Parathyroid adenoma (tissue), 2 donors: ENCODE data around the gene ITPR2.

ENCODE experiments used
- H2AFZ ChIP-seq: fragments of 300-600 bp; sonication (generic); one replicate; pipeline ENCODE4 v1.7.0; 2017; ENCODE audit warnings: antibody characterized with exemption, mild to moderate bottlenecking
- H3K27ac ChIP-seq: fragments of 300-600 bp; sonication (generic); one replicate; pipeline ENCODE4 v1.7.0; 2017
- H3K27me3 ChIP-seq: fragments of 300-600 bp; sonication (generic); one replicate; pipeline ENCODE4 v1.7.0; 2017; ENCODE audit warnings: low read length; ENCODE audit not compliant: control insufficient read depth, insufficient read depth
- H3K36me3 ChIP-seq: fragments of 300-600 bp; sonication (generic); one replicate; pipeline ENCODE4 v1.7.0; 2017; ENCODE audit warnings: low read length; ENCODE audit not compliant: control insufficient read depth, insufficient read depth
- H3K4me1 ChIP-seq: fragments of 300-600 bp; sonication (generic); one replicate; pipeline ENCODE4 v1.7.0; 2017; ENCODE audit warnings: control low read depth
- H3K4me2 ChIP-seq: fragments of 300-600 bp; sonication (generic); one replicate; pipeline ENCODE4 v1.7.0; 2017; ENCODE audit warnings: low read length
- H3K4me3 ChIP-seq: fragments of 300-600 bp; sonication (generic); one replicate; pipeline ENCODE4 v1.7.0; 2017; ENCODE audit warnings: low read depth, low read length
- H3K79me2 ChIP-seq: fragments of 300-600 bp; sonication (generic); one replicate; pipeline ENCODE4 v1.7.0; 2017; ENCODE audit warnings: control low read depth
- H3K9ac ChIP-seq: fragments of 300-600 bp; sonication (generic); one replicate; pipeline ENCODE4 v1.7.0; 2017; ENCODE audit warnings: mild to moderate bottlenecking
- H3K9me3 ChIP-seq: fragments of 300-600 bp; sonication (generic); one replicate; pipeline ENCODE4 v1.7.0; 2017; ENCODE audit warnings: low read length; ENCODE audit not compliant: control insufficient read depth
- TF ChIP-seq, protein P1 (sequence below): fragments of 300-600 bp; sonication (generic); IDR thresholded peaks from one replicate; pipeline ENCODE4 v1.7.0; 2017; ENCODE audit warnings: antibody characterized with exemption, mild to moderate bottlenecking
- donor health status: primary hyperparathyroidism.

The ITPR2 gene

DNA sequence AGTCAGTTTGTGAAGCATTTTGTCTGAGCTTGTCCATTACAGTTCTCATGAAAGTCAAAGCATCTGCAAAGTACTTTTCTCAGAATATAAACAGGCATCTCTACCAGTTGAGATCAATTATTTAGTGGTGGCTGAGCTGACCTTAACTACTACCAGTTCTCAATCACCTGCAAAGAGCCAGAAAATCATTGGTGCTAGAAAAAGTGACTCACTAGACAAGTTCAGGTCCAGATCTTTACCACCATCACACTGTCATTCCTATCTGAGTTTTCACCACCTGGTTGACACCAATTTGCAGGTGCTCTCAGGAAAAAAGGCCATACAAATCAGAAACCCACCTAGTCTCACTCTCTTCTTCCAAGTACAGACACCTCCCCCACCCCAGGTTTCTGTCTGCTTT, 33.3 kb downstream of the ITPR2 start:
- Histone ChIP-seq H3K4me3 (no peak overlapping the region), H3K27ac (no peak overlapping the region), H3K9ac (no peak overlapping the region), H3K27me3 (no peaks in the 10 kb centered on the region), H3K79me2 (peaks cover 7% of the 10 kb centered on the region), H3K4me1 (no peaks in the 10 kb centered on the region), H3K4me2 (no peak overlapping the region), H2AFZ (no peak overlapping the region), H3K36me3 (no peaks in the 10 kb centered on the region), H3K9me3 (no peaks in the 10 kb centered on the region)
- TF ChIP-seq, protein P1, sequence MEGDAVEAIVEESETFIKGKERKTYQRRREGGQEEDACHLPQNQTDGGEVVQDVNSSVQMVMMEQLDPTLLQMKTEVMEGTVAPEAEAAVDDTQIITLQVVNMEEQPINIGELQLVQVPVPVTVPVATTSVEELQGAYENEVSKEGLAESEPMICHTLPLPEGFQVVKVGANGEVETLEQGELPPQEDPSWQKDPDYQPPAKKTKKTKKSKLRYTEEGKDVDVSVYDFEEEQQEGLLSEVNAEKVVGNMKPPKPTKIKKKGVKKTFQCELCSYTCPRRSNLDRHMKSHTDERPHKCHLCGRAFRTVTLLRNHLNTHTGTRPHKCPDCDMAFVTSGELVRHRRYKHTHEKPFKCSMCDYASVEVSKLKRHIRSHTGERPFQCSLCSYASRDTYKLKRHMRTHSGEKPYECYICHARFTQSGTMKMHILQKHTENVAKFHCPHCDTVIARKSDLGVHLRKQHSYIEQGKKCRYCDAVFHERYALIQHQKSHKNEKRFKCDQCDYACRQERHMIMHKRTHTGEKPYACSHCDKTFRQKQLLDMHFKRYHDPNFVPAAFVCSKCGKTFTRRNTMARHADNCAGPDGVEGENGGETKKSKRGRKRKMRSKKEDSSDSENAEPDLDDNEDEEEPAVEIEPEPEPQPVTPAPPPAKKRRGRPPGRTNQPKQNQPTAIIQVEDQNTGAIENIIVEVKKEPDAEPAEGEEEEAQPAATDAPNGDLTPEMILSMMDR = no peak

DNA sequence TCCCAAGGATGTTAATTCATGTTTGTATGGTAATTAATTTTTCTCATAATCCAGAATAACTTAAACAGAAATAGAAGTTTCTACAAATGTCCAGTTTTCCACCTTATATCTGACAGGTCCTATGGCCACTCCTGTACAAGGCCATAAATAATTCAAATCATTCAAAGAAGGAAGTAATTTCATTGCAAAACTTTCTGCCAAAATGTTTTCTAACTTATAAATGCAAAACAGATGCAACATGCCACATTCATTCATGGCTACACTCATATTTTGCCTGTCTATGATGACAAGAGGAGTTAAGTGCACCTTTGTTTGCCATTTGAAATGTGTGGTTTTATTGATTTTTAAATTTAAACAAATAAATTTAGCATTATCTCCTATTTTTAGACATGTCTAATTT, 34.4 kb downstream of the ITPR2 start:
- Histone ChIP-seq H3K27ac (no peak overlapping the region), H3K36me3 (no peaks in the 10 kb centered on the region), H3K27me3 (no peaks in the 10 kb centered on the region), H3K9me3 (no peaks in the 10 kb centered on the region), H3K4me2 (no peak overlapping the region), H3K4me1 (no peaks in the 10 kb centered on the region), H3K9ac (no peak overlapping the region), H3K79me2 (peaks cover 7% of the 10 kb centered on the region), H2AFZ (no peak overlapping the region), H3K4me3 (no peak overlapping the region)
- TF ChIP-seq, protein P1 = no peak

DNA sequence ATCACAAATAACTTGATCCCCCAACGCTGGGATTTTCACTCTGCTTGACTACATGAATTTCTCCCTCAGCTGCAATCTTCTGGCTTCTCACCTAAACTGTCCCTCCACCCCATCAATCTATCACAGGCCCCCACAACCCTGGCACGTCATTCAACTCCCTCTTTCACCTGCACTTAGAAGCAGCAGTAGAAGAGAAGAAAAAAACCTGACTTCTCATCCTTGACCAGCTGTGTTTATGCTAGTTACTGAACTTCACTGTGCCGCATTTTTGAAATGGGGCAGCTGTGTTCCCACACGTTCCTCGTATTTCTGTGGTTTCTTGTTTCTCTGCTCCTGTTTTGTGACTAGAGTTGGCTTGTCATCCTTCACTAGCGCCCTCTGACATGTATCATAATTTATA, 35.0 kb downstream of the ITPR2 start:
- H3K4me3 ChIP-seq = no peak overlapping the region

DNA sequence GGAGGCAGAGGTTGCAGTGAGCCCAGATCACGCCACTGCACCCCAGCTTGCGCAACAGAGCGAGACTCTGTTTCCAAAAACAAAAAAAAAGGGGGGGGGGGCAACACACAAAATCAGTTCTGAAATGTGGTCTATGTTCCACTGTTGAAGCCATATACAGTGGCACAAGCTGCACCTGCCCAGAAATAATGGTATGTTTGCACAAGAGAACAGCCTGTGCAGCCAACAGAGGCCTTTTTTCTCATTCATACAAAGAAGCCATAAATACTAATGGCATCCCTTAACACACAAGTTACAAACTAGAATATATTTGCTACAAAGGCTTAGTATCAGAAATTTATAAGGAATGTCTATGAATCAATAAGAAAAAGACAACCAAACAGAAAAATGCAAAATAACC, 37.1 kb downstream of the ITPR2 start:
- Histone ChIP-seq H3K9ac (no peak overlapping the region), H2AFZ (no peak overlapping the region), H3K4me3 (no peak overlapping the region), H3K27me3 (no peaks in the 10 kb centered on the region), H3K4me1 (no peaks in the 10 kb centered on the region), H3K4me2 (no peak overlapping the region), H3K9me3 (no peaks in the 10 kb centered on the region), H3K36me3 (no peaks in the 10 kb centered on the region), H3K79me2 (peaks cover 7% of the 10 kb centered on the region), H3K27ac (no peak overlapping the region)
- TF ChIP-seq, protein P1 = no peak

More for the DNA sequence above, 35.0 kb downstream of the ITPR2 start:
- Histone ChIP-seq H3K9ac (no peak overlapping the region), H3K9me3 (no peaks in the 10 kb centered on the region), H3K27me3 (no peaks in the 10 kb centered on the region), H3K79me2 (peaks cover 7% of the 10 kb centered on the region), H3K36me3 (no peaks in the 10 kb centered on the region), H3K27ac (no peak overlapping the region), H3K4me1 (no peaks in the 10 kb centered on the region), H3K4me2 (no peak overlapping the region), H2AFZ (no peak overlapping the region)
- TF ChIP-seq, protein P1 = no peak

DNA sequence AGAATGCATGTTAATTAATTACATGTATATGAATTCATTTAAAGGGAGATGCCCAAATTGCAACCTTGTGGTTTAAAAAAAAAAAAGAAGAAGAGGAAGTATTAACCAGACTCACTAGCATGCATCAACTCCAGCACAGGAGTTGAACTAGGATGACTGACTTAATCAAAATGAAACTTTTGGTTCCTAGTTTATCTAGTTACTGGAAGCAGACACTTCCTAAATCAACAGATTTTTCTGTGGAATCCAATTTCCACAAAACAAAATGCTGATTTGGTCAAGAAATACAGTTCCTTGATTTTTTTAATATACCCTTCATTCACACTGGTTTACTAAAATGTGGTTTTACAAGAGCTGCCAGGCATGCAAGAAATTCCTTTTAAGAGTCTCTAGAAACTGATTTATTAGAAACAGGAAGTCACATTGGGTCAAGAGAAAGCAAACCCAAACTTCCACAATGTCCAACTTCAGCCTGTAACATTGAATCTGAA, 41.6 kb downstream of the ITPR2 start:
- H3K4me3 ChIP-seq = no peak overlapping the region
- no peak overlapping the region for H3K4me2 ChIP-seq
- peaks cover 9% of the 10 kb centered on the region for H3K79me2 ChIP-seq
- no peak overlapping the region for H2AFZ ChIP-seq
- H3K36me3 ChIP-seq = no peaks in the 10 kb centered on the region
- no peaks in the 10 kb centered on the region for H3K9me3 ChIP-seq
- no peak overlapping the region for H3K9ac ChIP-seq
- TF ChIP-seq, protein P1 = no peak
- no peak overlapping the region for H3K27ac ChIP-seq
- no peaks in the 10 kb centered on the region for H3K4me1 ChIP-seq
- no peaks in the 10 kb centered on the region for H3K27me3 ChIP-seq
